Stimulated activated CD4-positive, alpha-beta T cell treated with anti-CD3 and anti-CD28 coated beads, TNF-alpha, amount 100 ng/mL, for 1 hour (primary cell): ENCODE measurements around the gene GALE.
A peak's percentile ranks its signal among the peaks of the same experiment; 100 is the strongest.
"Not testable (repeated sequence)": the region's sequence is repeated elsewhere in the genome, so short reads cannot be mapped to it uniquely, and the experiment has no call there.

Experiments used
- DNase-seq, 3 donors: peaks; one replicate each; pipeline ENCODE4 v3.0.0-alpha.2; 2020; ENCODE audit warnings: low read depth in 3 of 3, low spot score in 1 of 3

Gene GALE

GRCh38 chr1:23810818-23811540, 10.4 kb upstream of the GALE start:
- peak in 1 of 3 donors; percentile 19 for DNase-seq

GRCh38 chr1:23809751-23810171, 9.2 kb upstream of the GALE start:
- peak; percentile 59 to 65 (median 60) for DNase-seq

GRCh38 chr1:23807453-23807852, 6.9 kb upstream of the GALE start:
- no peak for DNase-seq

GRCh38 chr1:23806280-23806679, 5.7 kb upstream of the GALE start:
- no peak for DNase-seq

- no peak for DNase-seq
Observed at GRCh38 chr1:23805025-23805424, 4.5 kb upstream of the GALE start.

- DNase-seq, result no peak
Observed at GRCh38 chr1:23804183-23804835, 3.8 kb upstream of the GALE start.

GRCh38 chr1:23803674-23804073, 3.1 kb upstream of the GALE start:
- DNase-seq, result no peak

GRCh38 chr1:23802809-23803342, 2.3 kb upstream of the GALE start:
- DNase-seq, result not testable (repeated sequence)

- no peak for DNase-seq
Observed at GRCh38 chr1:23801876-23802275, 1.3 kb upstream of the GALE start.

- no peak for DNase-seq
Observed at GRCh38 chr1:23801338-23801748, 789 bp upstream of the GALE start.

GRCh38 chr1:23799570-23800399, 769 bp downstream of the GALE start:
- DNase-seq, result no peak

GRCh38 chr1:23799255-23799569, 1.3 kb downstream of the GALE start:
- no peak for DNase-seq

- no peak for DNase-seq
Observed at GRCh38 chr1:23798662-23799142, 1.9 kb downstream of the GALE start.

GRCh38 chr1:23797478-23798448, 2.8 kb downstream of the GALE start:
- no peak for DNase-seq

- DNase-seq, result no peak
Observed at GRCh38 chr1:23796466-23797271, 3.9 kb downstream of the GALE start.

GRCh38 chr1:23795676-23796465, 4.7 kb downstream of the GALE start:
- DNase-seq, result no peak

GRCh38 chr1:23794732-23795182, 5.8 kb downstream of the GALE start:
- DNase-seq, result not testable (repeated sequence)

- no peak for DNase-seq
Observed at GRCh38 chr1:23793861-23794731, 6.5 kb downstream of the GALE start.
